Endothelial cell of umbilical vein (primary cell): ENCODE measurements around the gene TBC1D10A. TPM values are rescaled to one million over a fixed set of nuclear protein-coding genes. Genes with fewer than 3 reads are reported as not detected.

Experiments used
- BruUV-seq: library from RNA; stranded (reverse); fragments of 400-500 nt; replicated peaks from 2 replicates; lab custom pipeline; 2021; lab: Mats Ljungman, UMichigan
- CTCF ChIA-PET: fragments of 300-600, 350-600 bp; sonication (Branson Sonifier 250); formaldehyde crosslinking; loops from one replicate; lab custom pipeline; 2021; ENCODE audit warnings: antibody characterized with exemption, inconsistent platforms; lab: Charles Lee
- POLR2A ChIA-PET: fragments of 300-600, 350-600 bp; sonication (Branson Sonifier 250); formaldehyde crosslinking; loops from one replicate; lab custom pipeline; 2021; ENCODE audit warnings: antibody characterized with exemption, inconsistent platforms; lab: Charles Lee
- DNase-seq: peaks from one replicate; pipeline ENCODE4 v3.0.0-alpha.2; 2011; ENCODE audit warnings: low read depth, low spot score
- FAIRE-seq: peaks from 2 replicates; lab custom pipeline; 2011; peaks lifted over from hg19 to GRCh38; lab: Jason Lieb, UNC
- H2AFZ ChIP-seq: 2 replicates; pipeline ENCODE4 v1.6.0; 2012; ENCODE audit warnings: low read depth, low read length, control low read depth, inconsistent platforms
- H3K27ac ChIP-seq: 2 replicates; pipeline ENCODE4 v1.5.1; 2011; ENCODE audit warnings: low read depth, mild to moderate bottlenecking, control low read depth, low read length, moderate library complexity; ENCODE audit not compliant: insufficient read depth
- H3K27me3 ChIP-seq, 2 experiments: 2 replicates each; pipeline versions ENCODE4 v1.6.0 to v1.6.1; 2011; ENCODE audit warnings: low read length in 2 of 2, mixed read lengths in 1 of 2; ENCODE audit not compliant: control insufficient read depth in 2 of 2, insufficient read depth in 2 of 2
- H3K36me3 ChIP-seq, 2 experiments: 2 replicates in 1 of 2; 3 replicates in 1 of 2; pipeline ENCODE4 v1.5.1; 2011; ENCODE audit warnings: low read length in 2 of 2, mild to moderate bottlenecking in 1 of 2, moderate library complexity in 1 of 2; ENCODE audit not compliant: control insufficient read depth in 2 of 2, insufficient read depth in 2 of 2; ENCODE audit errors: extremely low read depth in 1 of 2
- H3K4me1 ChIP-seq: 3 replicates; pipeline ENCODE4 v1.5.1; 2011; ENCODE audit warnings: mild to moderate bottlenecking, low read length; ENCODE audit not compliant: control insufficient read depth, insufficient read depth; ENCODE audit errors: extremely low read depth
- H3K4me2 ChIP-seq: 2 replicates; pipeline ENCODE4 v1.6.1; 2011; ENCODE audit warnings: low read length, control low read depth, mixed read lengths; ENCODE audit not compliant: insufficient read depth
- H3K4me3 ChIP-seq, 3 experiments: fragments of 200-600 bp in 1 of 3; sonication (generic), shearing (Covaris generic) in 1 of 3; replicated peaks in 1 of 3; 2 replicates each; pipeline ENCODE4 v1.5.1; 2011 to 2016; ENCODE audit warnings: control low read depth in 3 of 3, low read length in 3 of 3, mild to moderate bottlenecking in 2 of 3, inconsistent platforms in 1 of 3, low read depth in 1 of 3, moderate library complexity in 1 of 3; ENCODE audit not compliant: insufficient read depth in 1 of 3
- H3K79me2 ChIP-seq: 2 replicates; pipeline ENCODE4 v1.6.0; 2012; ENCODE audit warnings: low read length, inconsistent platforms; ENCODE audit not compliant: control insufficient read depth, insufficient read depth
- H3K9ac ChIP-seq: replicated peaks from 2 replicates; pipeline ENCODE3; 2011; ENCODE audit warnings: low read length, control low read depth; ENCODE audit not compliant: insufficient read depth; ENCODE audit errors: extremely low read depth
- H3K9me1 ChIP-seq: replicated peaks from 3 replicates; pipeline ENCODE4 v1.6.0; 2011; ENCODE audit warnings: mild to moderate bottlenecking, low read length; ENCODE audit not compliant: control insufficient read depth, insufficient read depth; ENCODE audit errors: extremely low read depth
- H3K9me3 ChIP-seq: replicated peaks from 2 replicates; pipeline ENCODE4 v1.5.1; 2012; ENCODE audit warnings: low read length, inconsistent platforms; ENCODE audit not compliant: control insufficient read depth, insufficient read depth
- H4K20me1 ChIP-seq: replicated peaks from 2 replicates; pipeline ENCODE3; 2011; ENCODE audit warnings: mild to moderate bottlenecking, low read length; ENCODE audit not compliant: control insufficient read depth, insufficient read depth; ENCODE audit errors: extremely low read depth
- CTCF ChIP-seq, 2 donors: IDR thresholded peaks; 1 replicate in 1 of 2; 2 replicates in 1 of 2; pipeline ENCODE4 v1.5.1; 2011; ENCODE audit warnings: low read length in 2 of 2, mild to moderate bottlenecking in 2 of 2, moderate library complexity in 2 of 2, control low read depth in 1 of 2, inconsistent platforms in 1 of 2, low read depth in 1 of 2; ENCODE audit not compliant: insufficient read depth in 1 of 2; ENCODE audit errors: extremely low read depth in 1 of 2
- EZH2 ChIP-seq: IDR thresholded peaks from 2 replicates; pipeline ENCODE4 v1.6.1; 2012; ENCODE audit warnings: borderline replicate concordance, low read depth, mild to moderate bottlenecking, moderate library complexity, low read length, inconsistent platforms; ENCODE audit not compliant: severe bottlenecking
- MAX ChIP-seq: IDR thresholded peaks from 2 replicates; pipeline ENCODE4 v1.6.1; 2011; ENCODE audit not compliant: insufficient read depth, insufficient read length
- POLR2A ChIP-seq: IDR thresholded peaks from 2 replicates; pipeline ENCODE4 v1.6.1; 2012; ENCODE audit warnings: low read depth, mild to moderate bottlenecking, control low read depth, low read length
- POLR2AphosphoS5 ChIP-seq: IDR thresholded peaks from 2 replicates; pipeline ENCODE4 v1.6.1; 2012; ENCODE audit warnings: low read depth, mild to moderate bottlenecking, control low read depth, low read length, moderate library complexity; ENCODE audit not compliant: insufficient read depth
- dilution Hi-C: fragments of 300-500 bp; cut with MboI; formaldehyde crosslinking; loops from one replicate; pipeline ENCODE4 v1.15.0; 2019; ENCODE audit warnings: low sequenced_read_pairs; ENCODE audit not compliant: extremely low pct_ligation_motif_present
- intact Hi-C: fragments of 100-400 bp; cut with micrococcal nuclease; formaldehyde crosslinking; loops from one replicate; pipeline ENCODE4 v1.10.0; 2022
- polyA plus RNA-seq, 4 experiments: library from polyadenylated mRNA; depleted of rRNA in 3 of 4; stranded (reverse) in 3 of 4; unstranded in 1 of 4; fragments of >200 nt; gene quantifications; 2 replicates each; pipeline versions ENCODE4 v1.2.1 to v1.2.3, GENCODE V29; 2011 to 2012; ENCODE audit warnings: missing spikeins in 1 of 4
- total RNA-seq: library from RNA; stranded (reverse); gene quantifications from 2 replicates; pipeline ENCODE4 v1.2.3, GENCODE V29; 2021

Gene TBC1D10A
- total and polyA plus RNA-seq, 2 donors (not counting 3 experiments of a cell fraction or from before 2014, with no cell fraction given), result 10.0 to 11.9 TPM

GRCh38 chr22:30291058-30291892 is 35.5 kb downstream of the TBC1D10A start:
- Histone ChIP-seq H3K9me1 (no peaks in the 10 kb centered on the region), H2AFZ (peak overlapping the region; percentile 16), H3K9me3 (no peaks in the 10 kb centered on the region), H3K27ac (peak overlapping the region; percentile 51), H3K79me2 (no peaks in the 10 kb centered on the region), H3K36me3 (peaks cover 0 to 15% of the 10 kb centered on the region in 2 experiments), H4K20me1 (no peaks in the 10 kb centered on the region), H3K9ac (peak overlapping the region; percentile 36), H3K4me2 (no peak overlapping the region), H3K4me1 (peaks cover 28% of the 10 kb centered on the region), H3K27me3 (no peaks in the 10 kb centered on the region), H3K4me3 (no peak overlapping the region)
- intact Hi-C loops, result loop anchor here (1.0 kb wide), 1 partner anchor 14 kb away; no protein-coding TSS in a partner anchor
- dilution Hi-C loops, result no loop called here
- ChIA-PET POLR2A (interaction anchor here (0.6 to 1.4 kb wide), 5 partner anchors 14 to 65 kb away, joined by 3 to 9 read pairs (median 4); partner anchors contain the start of genes CCDC157, SF3A1 and TBC1D10A), CTCF (interaction anchor here (0.7 to 2.1 kb wide), 13 partner anchors 8 to 100 kb away, joined by 3 to 22 read pairs (median 4); partner anchors contain the start of genes CCDC157, RNF215, SF3A1 and TBC1D10A)
- DNase-seq (peak; percentile 95), FAIRE-seq (peak; percentile 97)
- BruUV-seq, result no TSS peak
- no peak for TF ChIP-seq MAX
- TF ChIP-seq POLR2A, result peak; percentile 32
- TF ChIP-seq CTCF (IDR thresholded peaks at IDR 0.05; ENCODE audit: extremely low read depth in 1 of 2, insufficient read depth in 1 of 2, low read depth in 1 of 2, low read length in 2 of 2), result no peak
- peak; percentile 86 for TF ChIP-seq POLR2AphosphoS5
- TF ChIP-seq EZH2, result no peak
